Measurements from ENCODE around the gene LHX4. TPM values are rescaled to one million over a fixed set of nuclear protein-coding genes. Genes with fewer than 3 reads are reported as not detected.

Gene LHX4
- total RNA-seq, 3 donors from 2014 or later, result 0.03 TPM; not detected in 2

- ATAC-seq (no peak), DNase-seq (no peak)
- no peak overlapping the region for H3K4me3 Mint-ChIP-seq
- H3K4me1 Mint-ChIP-seq (ENCODE audit: low read depth), result no peaks in the 10 kb centered on the region
- H3K36me3 Mint-ChIP-seq (ENCODE audit: insufficient read depth), result peaks cover 10% of the 10 kb centered on the region
- no peaks in the 10 kb centered on the region for H3K27me3 Mint-ChIP-seq (ENCODE audit: low read depth)
- H3K9me3 Mint-ChIP-seq, result no peaks in the 10 kb centered on the region
Observed at GRCh38 chr1:180270530-180271271, 40.6 kb downstream of the LHX4 start.

GRCh38 chr1:180271272-180272255, 41.5 kb downstream of the LHX4 start:
- no peaks in the 10 kb centered on the region for H3K9me3 Mint-ChIP-seq
- no peaks in the 10 kb centered on the region for H3K27me3 Mint-ChIP-seq (ENCODE audit: low read depth)
- peaks cover 10% of the 10 kb centered on the region for H3K36me3 Mint-ChIP-seq (ENCODE audit: insufficient read depth)
- ATAC-seq (no peak), DNase-seq (no peak)
- H3K4me1 Mint-ChIP-seq (ENCODE audit: low read depth), result no peaks in the 10 kb centered on the region
- H3K4me3 Mint-ChIP-seq, result no peak overlapping the region

DNA sequence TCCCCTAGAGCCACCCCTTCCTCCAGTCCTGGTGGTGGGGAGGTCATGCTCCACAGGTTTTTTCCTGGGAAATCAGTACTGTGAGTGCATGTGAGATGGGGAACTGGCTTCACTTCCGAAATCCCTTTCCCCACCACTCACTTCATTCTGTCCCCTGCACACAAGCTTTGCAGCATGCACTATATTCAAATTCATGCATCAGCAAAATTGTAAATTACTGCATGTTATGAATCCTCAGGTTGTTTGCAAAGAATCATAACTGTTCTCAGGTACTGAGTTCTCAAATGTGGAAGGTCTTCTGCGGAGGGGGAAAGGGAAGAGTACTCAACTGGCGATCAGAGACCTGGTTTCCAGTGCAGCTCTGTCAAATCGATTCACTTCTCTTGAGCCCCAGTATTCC, 42.3 kb downstream of the LHX4 start:
- DNase-seq, result no peak
- no peak for ATAC-seq
- Mint-ChIP-seq H3K36me3 (ENCODE audit: insufficient read depth) (peaks cover 10% of the 10 kb centered on the region), H3K27me3 (ENCODE audit: low read depth) (no peaks in the 10 kb centered on the region), H3K9me3 (no peaks in the 10 kb centered on the region), H3K4me3 (no peak overlapping the region), H3K4me1 (ENCODE audit: low read depth) (no peaks in the 10 kb centered on the region)

- H3K36me3 Mint-ChIP-seq (ENCODE audit: insufficient read depth), result peaks cover 15% of the 10 kb centered on the region
- H3K4me1 Mint-ChIP-seq (ENCODE audit: low read depth), result no peaks in the 10 kb centered on the region
- no peaks in the 10 kb centered on the region for H3K9me3 Mint-ChIP-seq
- H3K4me3 Mint-ChIP-seq, result no peak overlapping the region
- H3K27me3 Mint-ChIP-seq (ENCODE audit: low read depth), result no peaks in the 10 kb centered on the region
- DNase-seq (no peak), ATAC-seq (no peak)
Observed at GRCh38 chr1:180273066-180273465, 43.0 kb downstream of the LHX4 start.

- H3K9me3 Mint-ChIP-seq, result no peaks in the 10 kb centered on the region
- no peaks in the 10 kb centered on the region for H3K27me3 Mint-ChIP-seq (ENCODE audit: low read depth)
- no peak for DNase-seq
- no peaks in the 10 kb centered on the region for H3K4me1 Mint-ChIP-seq (ENCODE audit: low read depth)
- no peak overlapping the region for H3K4me3 Mint-ChIP-seq
- peaks cover 22% of the 10 kb centered on the region for H3K36me3 Mint-ChIP-seq (ENCODE audit: insufficient read depth)
- no peak for ATAC-seq
Observed at GRCh38 chr1:180274221-180274620, 44.2 kb downstream of the LHX4 start.

DNA sequence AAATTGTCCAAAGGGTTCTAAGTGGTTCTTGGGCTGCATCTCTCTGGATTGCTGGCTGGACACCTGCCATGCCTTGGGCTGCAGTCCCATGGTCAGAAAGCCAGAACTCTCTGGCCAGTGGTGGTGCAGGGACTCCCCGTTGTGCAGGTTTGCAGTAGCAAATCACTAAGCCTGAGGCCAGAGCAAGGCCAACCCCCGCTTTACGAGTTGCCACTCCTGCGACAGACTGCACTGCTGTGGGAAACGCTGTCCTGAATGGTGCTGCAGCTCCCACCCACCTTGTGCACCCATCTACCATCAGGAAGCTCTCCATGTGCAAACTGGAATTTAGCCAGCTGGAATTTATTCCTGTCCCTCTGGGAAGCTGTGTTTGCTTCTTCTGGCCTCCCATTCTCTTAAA, 45.7 kb downstream of the LHX4 start:
- no peaks in the 10 kb centered on the region for H3K4me1 Mint-ChIP-seq (ENCODE audit: low read depth)
- H3K9me3 Mint-ChIP-seq, result no peaks in the 10 kb centered on the region
- no peaks in the 10 kb centered on the region for H3K27me3 Mint-ChIP-seq (ENCODE audit: low read depth)
- no peak overlapping the region for H3K4me3 Mint-ChIP-seq
- H3K36me3 Mint-ChIP-seq (ENCODE audit: insufficient read depth), result peaks cover 28% of the 10 kb centered on the region
- no peak for ATAC-seq
- DNase-seq, result no peak

DNA sequence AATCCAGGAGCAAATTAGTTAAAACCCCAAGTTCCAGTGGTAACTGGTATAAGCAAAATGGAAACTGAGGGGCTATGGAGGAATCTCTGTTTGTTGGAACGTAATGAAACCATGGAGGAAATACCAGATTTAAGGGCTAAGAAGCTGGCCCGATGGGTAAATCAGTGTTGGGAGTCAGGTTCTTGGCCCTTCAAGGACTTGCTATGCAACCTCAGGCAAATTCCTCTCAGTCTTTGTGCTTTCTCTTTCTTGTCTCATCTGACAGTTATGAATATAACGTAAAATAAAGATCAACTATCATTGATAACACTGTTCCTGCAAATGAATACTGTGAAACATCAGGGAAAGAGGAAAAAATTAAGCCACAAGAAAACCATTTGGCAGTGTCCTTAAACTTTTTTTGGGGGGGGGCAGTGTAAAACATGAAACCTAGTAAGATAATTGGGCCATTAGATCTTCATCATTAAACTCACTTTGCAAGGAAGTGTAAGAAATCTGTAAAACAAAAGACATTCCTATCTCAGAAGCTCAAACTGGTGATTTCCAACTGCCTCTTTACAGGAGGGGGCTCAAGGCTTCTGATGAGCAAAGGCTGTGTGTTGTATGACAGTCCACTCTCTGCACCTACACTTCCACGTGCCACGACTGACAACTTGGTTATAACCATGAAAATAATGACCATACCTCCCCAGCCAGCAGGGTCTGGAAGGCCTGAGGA, 47.6 kb downstream of the LHX4 start:
- no peaks in the 10 kb centered on the region for H3K27me3 Mint-ChIP-seq (ENCODE audit: low read depth)
- DNase-seq, result no peak
- H3K9me3 Mint-ChIP-seq, result no peaks in the 10 kb centered on the region
- H3K4me1 Mint-ChIP-seq (ENCODE audit: low read depth), result no peaks in the 10 kb centered on the region
- ATAC-seq, result no peak
- peaks cover 37% of the 10 kb centered on the region for H3K36me3 Mint-ChIP-seq (ENCODE audit: insufficient read depth)
- H3K4me3 Mint-ChIP-seq, result no peak overlapping the region

DNA sequence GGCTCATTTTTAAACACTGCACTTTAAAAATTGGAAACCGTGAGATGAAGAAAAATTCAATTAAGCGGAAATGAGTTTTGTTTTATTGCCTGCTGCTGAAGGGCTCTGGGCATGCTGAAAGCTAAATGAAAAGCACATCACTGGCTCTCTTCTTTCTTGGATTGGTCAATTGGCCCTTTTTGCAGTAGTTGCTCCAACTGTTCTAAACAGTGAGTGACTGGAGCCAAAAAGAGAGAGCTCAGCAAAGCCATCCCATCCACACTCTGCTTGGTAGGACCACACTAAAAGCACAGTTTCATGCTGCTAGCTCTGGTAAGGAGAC, 48.1 kb downstream of the LHX4 start:
- H3K4me3 Mint-ChIP-seq, result no peak overlapping the region
- no peaks in the 10 kb centered on the region for H3K9me3 Mint-ChIP-seq
- peaks cover 37% of the 10 kb centered on the region for H3K36me3 Mint-ChIP-seq (ENCODE audit: insufficient read depth)
- ATAC-seq (no peak), DNase-seq (no peak)
- no peaks in the 10 kb centered on the region for H3K27me3 Mint-ChIP-seq (ENCODE audit: low read depth)
- no peaks in the 10 kb centered on the region for H3K4me1 Mint-ChIP-seq (ENCODE audit: low read depth)

DNA sequence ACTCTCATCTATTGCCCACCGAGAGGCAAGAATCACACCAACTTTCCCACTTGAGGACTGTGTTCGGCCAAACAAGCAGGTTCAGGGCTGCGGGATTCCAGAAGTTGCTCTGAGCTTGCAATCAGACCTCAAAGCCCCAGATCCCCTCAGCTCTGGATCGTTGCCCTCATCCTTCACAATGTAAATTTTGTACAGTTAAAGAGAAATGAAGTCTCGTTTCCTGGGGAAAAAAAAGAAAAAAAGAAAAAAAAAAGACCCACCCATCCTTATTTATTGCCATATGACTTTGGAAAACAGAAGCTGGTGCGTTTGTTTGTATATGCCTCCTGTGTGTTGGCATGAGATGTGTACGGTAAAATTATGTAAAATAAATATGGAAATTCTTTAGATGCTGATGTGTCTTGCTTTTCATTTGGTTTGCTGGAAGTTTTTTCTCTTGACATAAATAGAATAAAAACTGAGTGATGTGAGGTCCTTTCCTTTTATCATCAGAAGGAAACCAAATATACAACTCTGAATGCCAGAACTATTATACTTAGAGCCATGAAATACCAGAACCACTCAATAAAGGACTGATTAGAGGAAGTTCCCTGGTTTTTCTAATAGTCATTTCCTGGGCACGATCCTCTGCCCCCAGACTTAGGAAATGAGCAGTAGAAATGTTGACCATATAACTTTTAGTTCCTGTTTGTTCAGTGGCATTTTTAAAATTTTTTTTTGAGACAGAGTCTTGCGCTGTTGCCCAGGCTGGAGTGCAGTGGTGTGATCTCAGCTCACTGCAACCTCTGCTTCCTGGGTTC, 48.7 kb downstream of the LHX4 start:
- H3K27me3 Mint-ChIP-seq (ENCODE audit: low read depth), result no peaks in the 10 kb centered on the region
- H3K4me3 Mint-ChIP-seq, result no peak overlapping the region
- DNase-seq (no peak), ATAC-seq (no peak)
- peaks cover 42% of the 10 kb centered on the region for H3K36me3 Mint-ChIP-seq (ENCODE audit: insufficient read depth)
- H3K9me3 Mint-ChIP-seq, result no peaks in the 10 kb centered on the region
- H3K4me1 Mint-ChIP-seq (ENCODE audit: low read depth), result no peaks in the 10 kb centered on the region

DNA sequence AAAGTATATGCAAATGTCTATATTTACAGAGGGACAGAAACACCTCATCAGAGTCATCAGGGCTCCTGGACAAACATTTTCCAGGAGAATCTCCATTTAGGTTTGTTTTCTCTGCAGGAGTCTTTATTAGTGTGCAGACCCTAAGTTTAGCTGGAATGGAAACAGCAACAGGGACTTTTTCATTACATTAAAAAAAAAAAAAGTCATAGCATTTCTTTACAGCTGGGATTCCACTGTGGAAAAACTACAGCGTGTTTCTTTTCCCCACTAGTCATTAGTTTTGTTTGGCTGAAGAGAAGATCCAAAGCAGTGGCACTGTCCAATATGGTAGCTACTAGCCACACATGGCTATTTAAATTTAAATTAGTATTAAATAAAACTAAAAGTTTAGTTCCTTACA, 49.6 kb downstream of the LHX4 start:
- H3K36me3 Mint-ChIP-seq (ENCODE audit: insufficient read depth), result peaks cover 46% of the 10 kb centered on the region
- H3K4me3 Mint-ChIP-seq, result no peak overlapping the region
- no peaks in the 10 kb centered on the region for H3K9me3 Mint-ChIP-seq
- DNase-seq (no peak), ATAC-seq (no peak)
- no peaks in the 10 kb centered on the region for H3K27me3 Mint-ChIP-seq (ENCODE audit: low read depth)
- no peaks in the 10 kb centered on the region for H3K4me1 Mint-ChIP-seq (ENCODE audit: low read depth)

DNA sequence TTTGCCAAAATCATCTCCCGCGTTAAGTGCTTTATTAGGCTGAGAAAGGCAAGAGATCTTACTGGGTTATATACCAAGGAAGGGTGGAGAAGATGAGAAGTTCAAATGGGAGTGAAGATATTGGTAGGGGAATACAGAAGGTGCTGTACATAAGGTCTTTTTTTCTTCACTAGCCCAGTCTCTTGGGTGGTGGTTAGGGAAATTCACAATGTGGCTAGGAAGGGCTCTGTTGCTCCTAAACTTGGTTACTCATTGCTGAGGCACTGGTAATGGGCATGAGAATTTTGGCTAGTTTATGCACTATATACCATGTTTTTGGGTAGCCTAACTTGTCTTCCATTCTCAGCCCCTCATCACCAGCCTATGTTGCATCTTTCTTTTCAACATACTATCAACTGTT, 50.6 kb downstream of the LHX4 start:
- H3K9me3 Mint-ChIP-seq, result no peaks in the 10 kb centered on the region
- H3K4me3 Mint-ChIP-seq, result no peak overlapping the region
- H3K27me3 Mint-ChIP-seq (ENCODE audit: low read depth), result no peaks in the 10 kb centered on the region
- H3K36me3 Mint-ChIP-seq (ENCODE audit: insufficient read depth), result peaks cover 47% of the 10 kb centered on the region
- no peak for DNase-seq
- no peak for ATAC-seq
- no peaks in the 10 kb centered on the region for H3K4me1 Mint-ChIP-seq (ENCODE audit: low read depth)

GRCh38 chr1:180281490-180281889, 51.4 kb downstream of the LHX4 start:
- no peak for ATAC-seq
- Mint-ChIP-seq H3K4me3 (no peak overlapping the region), H3K4me1 (ENCODE audit: low read depth) (no peaks in the 10 kb centered on the region), H3K27me3 (ENCODE audit: low read depth) (no peaks in the 10 kb centered on the region), H3K36me3 (ENCODE audit: insufficient read depth) (peaks cover 48% of the 10 kb centered on the region), H3K9me3 (no peaks in the 10 kb centered on the region)
- no peak for DNase-seq

DNA sequence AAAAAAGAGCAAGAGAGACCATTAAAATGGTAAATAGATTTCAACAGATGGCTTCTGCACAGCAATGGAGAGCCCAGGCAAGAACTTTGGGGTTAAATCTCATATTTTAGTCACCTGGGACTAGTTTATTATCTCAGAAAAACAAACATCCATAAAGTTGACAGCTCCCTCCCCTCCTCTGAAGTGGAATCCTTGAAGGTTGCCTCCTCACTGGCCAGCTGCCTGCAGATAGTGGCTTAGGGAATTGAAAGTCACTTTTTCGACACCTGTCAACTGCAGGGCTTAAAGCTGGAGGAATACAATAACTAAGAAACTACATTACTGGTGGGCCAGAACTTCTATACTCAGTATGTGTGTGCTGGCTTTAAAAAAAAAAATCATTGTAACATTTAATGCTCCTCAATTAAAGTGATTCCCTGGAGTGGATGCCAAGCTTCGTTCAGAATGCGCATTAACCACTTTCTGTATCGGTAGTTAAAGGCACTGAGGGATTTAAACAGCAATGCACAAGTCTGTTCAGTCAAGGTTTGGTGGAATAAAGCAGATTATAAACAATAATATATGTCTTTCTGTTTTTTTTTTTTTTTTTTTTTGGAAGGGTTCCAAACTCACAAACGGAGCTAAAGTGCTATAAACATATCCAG, 52.5 kb downstream of the LHX4 start:
- no peaks in the 10 kb centered on the region for H3K4me1 Mint-ChIP-seq (ENCODE audit: low read depth)
- DNase-seq, result no peak
- H3K27me3 Mint-ChIP-seq (ENCODE audit: low read depth), result no peaks in the 10 kb centered on the region
- ATAC-seq, result no peak
- no peak overlapping the region for H3K4me3 Mint-ChIP-seq
- no peaks in the 10 kb centered on the region for H3K9me3 Mint-ChIP-seq
- H3K36me3 Mint-ChIP-seq (ENCODE audit: insufficient read depth), result peaks cover 48% of the 10 kb centered on the region

All from activated T-cell treated with anti-CD3 and anti-CD28 coated beads, Interleukin-2, amount 50 U/mL, for 4 hours (primary cell).